ENCODE results near the gene KIAA1671. TPM values are rescaled to one million over a fixed set of nuclear protein-coding genes. Genes with fewer than 3 reads are reported as not detected.

The KIAA1671 gene
- total and polyA plus RNA-seq, 2 donors (not counting 1 experiment from before 2014, with no cell fraction given), result 0.01 to 0.02 TPM

- 97% methylated on average over 4 of the region's 4 CpGs for WGBS (ENCODE audit: insufficient coverage)
- no peaks in the 10 kb centered on the region for H3K4me1 Mint-ChIP-seq
- Histone ChIP-seq H3K4me1 (ENCODE audit: control insufficient read depth in 2 of 2, insufficient read depth in 2 of 2, low read length in 2 of 2) (no peaks in the 10 kb centered on the region), H3K4me3 (ENCODE audit: control extremely low read depth in 1 of 5, extremely low read depth in 1 of 5, insufficient read depth in 1 of 5, low read depth in 2 of 5, low read length in 4 of 5) (no peak overlapping the region), H2AFZ (ENCODE audit: insufficient read depth, low read depth, low read length, poor library complexity, severe bottlenecking) (no peak overlapping the region), H3K27ac (ENCODE audit: low read length in 2 of 2) (no peak overlapping the region), H3K27me3 (replicated peaks in 1 of 4; ENCODE audit: control extremely low read depth in 1 of 4, control insufficient read depth in 3 of 4, insufficient read depth in 4 of 4, low read length in 3 of 4) (peaks cover 0 to 2% (median 0%) of the 10 kb centered on the region in 4 experiments), H4K20me1 (ENCODE audit: control insufficient read depth, insufficient read depth, low read length, poor library complexity, severe bottlenecking) (no peaks in the 10 kb centered on the region), H3K36me3 (replicated peaks in 1 of 2; ENCODE audit: control extremely low read depth in 1 of 2, control insufficient read depth in 1 of 2, extremely low read depth in 1 of 2, insufficient read depth in 2 of 2, low read length in 1 of 2) (no peaks in the 10 kb centered on the region), H3K4me2 (replicated peaks; ENCODE audit: low read depth, low read length, poor library complexity, severe bottlenecking) (no peak overlapping the region), H3K9ac (ENCODE audit: low read length) (no peak overlapping the region), H3K9me3 (ENCODE audit: control extremely low read depth in 1 of 3, control insufficient read depth in 2 of 3, insufficient read depth in 1 of 3, low read length in 2 of 3) (no peaks in the 10 kb centered on the region), H3K79me2 (ENCODE audit: control insufficient read depth, insufficient read depth, low read length) (no peaks in the 10 kb centered on the region)
- intact Hi-C loops (cut with micrococcal nuclease), result no loop called here
- POLR2A ChIA-PET, result no interaction called here
- H3K27me3 Mint-ChIP-seq, result peaks cover 25% of the 10 kb centered on the region
- H3K4me3 Mint-ChIP-seq, result no peak overlapping the region
- no peaks in the 10 kb centered on the region for H3K9me3 Mint-ChIP-seq (ENCODE audit: insufficient read depth)
- TF ChIP-seq, protein P1, sequence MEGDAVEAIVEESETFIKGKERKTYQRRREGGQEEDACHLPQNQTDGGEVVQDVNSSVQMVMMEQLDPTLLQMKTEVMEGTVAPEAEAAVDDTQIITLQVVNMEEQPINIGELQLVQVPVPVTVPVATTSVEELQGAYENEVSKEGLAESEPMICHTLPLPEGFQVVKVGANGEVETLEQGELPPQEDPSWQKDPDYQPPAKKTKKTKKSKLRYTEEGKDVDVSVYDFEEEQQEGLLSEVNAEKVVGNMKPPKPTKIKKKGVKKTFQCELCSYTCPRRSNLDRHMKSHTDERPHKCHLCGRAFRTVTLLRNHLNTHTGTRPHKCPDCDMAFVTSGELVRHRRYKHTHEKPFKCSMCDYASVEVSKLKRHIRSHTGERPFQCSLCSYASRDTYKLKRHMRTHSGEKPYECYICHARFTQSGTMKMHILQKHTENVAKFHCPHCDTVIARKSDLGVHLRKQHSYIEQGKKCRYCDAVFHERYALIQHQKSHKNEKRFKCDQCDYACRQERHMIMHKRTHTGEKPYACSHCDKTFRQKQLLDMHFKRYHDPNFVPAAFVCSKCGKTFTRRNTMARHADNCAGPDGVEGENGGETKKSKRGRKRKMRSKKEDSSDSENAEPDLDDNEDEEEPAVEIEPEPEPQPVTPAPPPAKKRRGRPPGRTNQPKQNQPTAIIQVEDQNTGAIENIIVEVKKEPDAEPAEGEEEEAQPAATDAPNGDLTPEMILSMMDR (IDR thresholded peaks at IDR 0.05), result no peak
- no peak for TF ChIP-seq EZH2 (IDR thresholded peaks at IDR 0.05; ENCODE audit: borderline replicate concordance, insufficient read depth, low read depth, low read length, poor library complexity, severe bottlenecking)
- DNase-seq, result no peak
- no peak overlapping the region for H3K27ac Mint-ChIP-seq
- CTCF ChIA-PET, result no interaction called here
- ATAC-seq (ENCODE audit: low read depth), result no peak
Observed at GRCh38 chr22:25101986-25102385, 149.5 kb downstream of the KIAA1671 start.

GRCh38 chr22:25102722-25103121 lies 150.2 kb downstream of the KIAA1671 start:
- ChIA-PET CTCF (no interaction called here), POLR2A (no interaction called here)
- Histone ChIP-seq H3K36me3 (replicated peaks in 1 of 2; ENCODE audit: control extremely low read depth in 1 of 2, control insufficient read depth in 1 of 2, extremely low read depth in 1 of 2, insufficient read depth in 2 of 2, low read length in 1 of 2) (no peaks in the 10 kb centered on the region), H2AFZ (ENCODE audit: insufficient read depth, low read depth, low read length, poor library complexity, severe bottlenecking) (no peak overlapping the region), H3K4me3 (ENCODE audit: control extremely low read depth in 1 of 5, extremely low read depth in 1 of 5, insufficient read depth in 1 of 5, low read depth in 2 of 5, low read length in 4 of 5) (no peak overlapping the region), H3K27ac (ENCODE audit: low read length in 2 of 2) (no peak overlapping the region), H4K20me1 (ENCODE audit: control insufficient read depth, insufficient read depth, low read length, poor library complexity, severe bottlenecking) (no peaks in the 10 kb centered on the region), H3K4me2 (replicated peaks; ENCODE audit: low read depth, low read length, poor library complexity, severe bottlenecking) (no peak overlapping the region), H3K9me3 (ENCODE audit: control extremely low read depth in 1 of 3, control insufficient read depth in 2 of 3, insufficient read depth in 1 of 3, low read length in 2 of 3) (no peaks in the 10 kb centered on the region), H3K4me1 (ENCODE audit: control insufficient read depth in 2 of 2, insufficient read depth in 2 of 2, low read length in 2 of 2) (no peaks in the 10 kb centered on the region), H3K27me3 (replicated peaks in 1 of 4; ENCODE audit: control extremely low read depth in 1 of 4, control insufficient read depth in 3 of 4, insufficient read depth in 4 of 4, low read length in 3 of 4) (peaks cover 0 to 2% (median 0%) of the 10 kb centered on the region in 4 experiments), H3K79me2 (ENCODE audit: control insufficient read depth, insufficient read depth, low read length) (no peaks in the 10 kb centered on the region), H3K9ac (ENCODE audit: low read length) (no peak overlapping the region)
- Mint-ChIP-seq H3K4me3 (no peak overlapping the region), H3K4me1 (no peaks in the 10 kb centered on the region), H3K27me3 (peaks cover 24% of the 10 kb centered on the region), H3K27ac (no peak overlapping the region), H3K9me3 (ENCODE audit: insufficient read depth) (no peaks in the 10 kb centered on the region)
- no peak for ATAC-seq (ENCODE audit: low read depth)
- intact Hi-C loops (cut with micrococcal nuclease), result no loop called here
- TF ChIP-seq EZH2 (IDR thresholded peaks at IDR 0.05; ENCODE audit: borderline replicate concordance, insufficient read depth, low read depth, low read length, poor library complexity, severe bottlenecking), result no peak
- TF ChIP-seq, protein P1 (IDR thresholded peaks at IDR 0.05), result no peak
- WGBS (ENCODE audit: insufficient coverage), result 92% methylated on average over 10 of the region's 10 CpGs
- DNase-seq, result no peak
